Bronchial epithelial cell (primary cell): ENCODE measurements around the gene PLA2G3. TPM values are rescaled to one million over a fixed set of nuclear protein-coding genes. Genes with fewer than 3 reads are reported as not detected.

Experiments
- DNase-seq: peaks from one replicate; pipeline ENCODE4 v3.0.0-alpha.2; 2010; ENCODE audit warnings: low read depth
- FAIRE-seq: peaks from 2 replicates; lab custom pipeline; 2011; peaks lifted over from hg19 to GRCh38; lab: Jason Lieb, UNC
- H3K27me3 ChIP-seq: 2 replicates; pipeline ENCODE4 v1.5.1; 2011; ENCODE audit warnings: low read length; ENCODE audit not compliant: control insufficient read depth, insufficient read depth
- H3K36me3 ChIP-seq: 2 replicates; pipeline ENCODE4 v1.5.1; 2011; ENCODE audit warnings: low read length; ENCODE audit not compliant: control insufficient read depth, insufficient read depth
- H3K4me3 ChIP-seq: 2 replicates; pipeline ENCODE4 v1.5.1; 2011; ENCODE audit warnings: mild to moderate bottlenecking, low read depth, low read length, control low read depth
- CTCF ChIP-seq: IDR thresholded peaks from 2 replicates; pipeline ENCODE4 v1.5.1; 2011; ENCODE audit warnings: mild to moderate bottlenecking, moderate library complexity, low read length, control low read depth, inconsistent platforms; ENCODE audit not compliant: insufficient read depth, severe bottlenecking
- total RNA-seq: library from RNA; depleted of rRNA; stranded (reverse); fragments of >200 nt; gene quantifications from 2 replicates; pipeline ENCODE4 v1.2.1, GENCODE V29; 2014

The PLA2G3 gene
- total RNA-seq, 1 donor from 2014 or later = under 0.01 TPM

- no peak for TF ChIP-seq CTCF
- DNase-seq = no peak
- H3K4me3 ChIP-seq = no peak overlapping the region
- FAIRE-seq = no peak
- H3K36me3 ChIP-seq = no peaks in the 10 kb centered on the region
- H3K27me3 ChIP-seq = peaks cover 11% of the 10 kb centered on the region
Observed at GRCh38 chr22:31126128-31126868, 14.0 kb downstream of the PLA2G3 start.

GRCh38 chr22:31125521-31126117 is 14.7 kb downstream of the PLA2G3 start:
- DNase-seq (no peak), FAIRE-seq (no peak)
- H3K36me3 ChIP-seq = no peaks in the 10 kb centered on the region
- no peak overlapping the region for H3K4me3 ChIP-seq
- no peak for TF ChIP-seq CTCF
- peaks cover 11% of the 10 kb centered on the region for H3K27me3 ChIP-seq

- no peak for FAIRE-seq
- H3K27me3 ChIP-seq = peaks cover 11% of the 10 kb centered on the region
- no peak overlapping the region for H3K4me3 ChIP-seq
- H3K36me3 ChIP-seq = no peaks in the 10 kb centered on the region
- TF ChIP-seq CTCF = no peak
- DNase-seq = no peak
Observed at GRCh38 chr22:31124811-31125465, 15.4 kb downstream of the PLA2G3 start.

- DNase-seq (no peak), FAIRE-seq (no peak)
- H3K4me3 ChIP-seq = no peak overlapping the region
- no peak for TF ChIP-seq CTCF
- no peaks in the 10 kb centered on the region for H3K36me3 ChIP-seq
- peaks cover 13% of the 10 kb centered on the region for H3K27me3 ChIP-seq
Observed at GRCh38 chr22:31124290-31124689, 16.0 kb downstream of the PLA2G3 start.

GRCh38 chr22:31123292-31123602 is 17.1 kb downstream of the PLA2G3 start:
- DNase-seq = no peak
- peak; percentile 81 for FAIRE-seq
- Histone ChIP-seq H3K27me3 (peaks cover 13% of the 10 kb centered on the region), H3K4me3 (peak overlapping the region; percentile 33), H3K36me3 (no peaks in the 10 kb centered on the region)
- no peak for TF ChIP-seq CTCF
